ENCODE measurements around the gene SELENOH.
"Not testable (repeated sequence)": the region's sequence is repeated elsewhere in the genome, so short reads cannot be mapped to it uniquely, and the experiment has no call there.

DNA sequence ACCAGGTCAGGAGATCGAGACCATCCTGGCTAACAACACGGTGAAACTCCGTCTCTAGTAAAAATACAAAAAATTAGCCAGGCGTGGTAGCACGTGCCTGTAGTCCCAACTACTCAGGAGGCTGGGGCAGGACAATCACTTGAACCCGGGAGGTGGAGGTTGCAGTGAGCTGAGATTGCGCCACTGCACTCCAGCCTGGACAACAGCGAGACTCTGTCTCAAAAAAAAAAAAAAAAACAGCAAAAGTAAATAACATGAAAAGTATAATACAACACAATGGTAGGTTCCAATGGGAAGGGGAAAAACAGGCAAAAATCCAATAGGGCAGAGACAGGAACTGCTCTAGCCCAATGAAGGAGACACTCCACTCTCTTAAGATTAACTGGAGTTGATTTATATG lies 35.9 kb upstream of the SELENOH start:
- not testable (repeated sequence) for TF ChIP-seq CTCF, POLR2A (IDR thresholded peaks at IDR 0.05)

All from gastroesophageal sphincter (tissue), 3 donors.